ENCODE measurements around the gene TAS1R3.

TAS1R3 gene

DNA sequence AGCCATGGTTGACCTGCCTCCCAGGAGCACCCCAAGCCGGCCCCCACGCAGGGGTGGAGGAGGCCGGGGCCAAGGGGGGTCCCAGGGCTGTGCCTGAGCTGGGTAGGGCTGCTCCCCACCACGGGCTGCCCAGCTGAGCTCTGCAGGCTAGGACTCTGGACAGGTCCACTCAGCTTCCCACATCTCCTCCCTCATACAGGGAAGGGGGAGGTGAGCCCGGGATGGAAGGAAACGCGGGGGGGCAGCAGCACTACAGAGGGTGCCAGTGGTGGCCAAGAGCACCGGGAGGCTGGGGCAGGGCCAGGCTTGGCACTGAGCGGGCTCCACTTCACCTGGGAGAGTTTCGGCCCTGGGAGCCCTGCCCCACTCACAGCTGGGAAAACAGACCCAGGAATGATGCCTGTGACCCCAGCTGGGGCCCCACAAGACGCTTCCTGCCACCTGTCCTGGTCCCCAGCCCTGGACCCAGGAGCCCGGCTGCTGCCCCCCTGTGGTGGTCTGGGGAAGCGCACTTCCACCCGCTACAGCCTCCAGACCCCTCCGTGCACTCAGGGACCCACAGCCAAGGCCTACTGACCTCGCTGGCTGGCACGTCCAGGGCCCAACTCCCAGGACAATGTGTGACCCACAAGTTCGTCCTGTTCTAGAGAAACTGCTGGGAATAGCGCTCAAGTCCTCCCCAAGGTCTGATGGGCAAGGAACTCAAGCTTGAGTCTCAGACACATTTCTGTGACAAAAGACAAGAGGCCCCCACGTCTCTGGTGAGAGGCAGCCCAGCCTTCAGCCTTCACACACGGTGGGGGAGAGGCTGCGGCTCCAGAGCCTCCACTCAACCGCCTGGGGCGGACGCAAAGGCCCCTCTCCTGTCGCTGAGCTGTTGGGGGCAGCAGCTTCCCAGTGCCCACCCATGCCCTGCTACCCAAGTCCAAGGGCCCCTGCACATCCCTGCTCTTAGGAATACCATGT, 40.9 kb downstream of the TAS1R3 start:
- no peak for DNase-seq

DNA sequence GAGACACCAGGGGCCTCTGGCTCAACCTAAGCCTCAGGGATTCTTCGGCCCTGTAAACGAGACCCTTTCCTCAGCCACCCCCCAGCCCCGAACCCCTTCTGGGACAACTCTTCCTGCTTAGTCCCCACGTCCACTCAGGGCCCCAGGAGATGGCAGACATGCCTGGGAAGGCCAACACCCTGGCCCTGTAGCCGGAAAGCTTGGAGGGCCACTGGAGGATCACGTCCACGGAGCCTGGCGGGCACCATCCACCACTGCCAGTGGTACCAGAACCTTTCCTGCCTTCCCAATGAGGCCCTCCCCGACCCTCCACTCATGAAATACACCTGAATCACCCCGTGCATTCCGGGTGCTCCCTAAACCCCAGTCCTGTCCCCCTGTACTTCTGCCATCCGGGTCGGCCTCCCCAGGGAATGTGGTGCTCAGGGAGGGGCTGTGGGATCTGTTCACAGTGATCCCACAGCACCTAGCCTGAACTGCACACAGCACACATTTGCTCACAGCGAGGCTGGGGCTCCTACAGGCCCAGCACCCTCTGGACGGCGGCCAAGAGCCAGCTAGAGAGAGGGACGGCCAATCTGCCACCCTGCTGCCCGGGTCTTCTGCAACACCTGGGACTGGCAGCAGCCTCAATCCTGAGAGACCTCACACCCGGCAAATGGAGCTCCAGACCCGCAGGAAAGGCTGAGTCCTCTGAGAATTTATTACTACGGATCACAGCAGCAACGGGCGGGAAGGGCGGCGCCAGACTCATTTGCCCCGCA, 42.2 kb downstream of the TAS1R3 start:
- DNase-seq: no peak

DNA sequence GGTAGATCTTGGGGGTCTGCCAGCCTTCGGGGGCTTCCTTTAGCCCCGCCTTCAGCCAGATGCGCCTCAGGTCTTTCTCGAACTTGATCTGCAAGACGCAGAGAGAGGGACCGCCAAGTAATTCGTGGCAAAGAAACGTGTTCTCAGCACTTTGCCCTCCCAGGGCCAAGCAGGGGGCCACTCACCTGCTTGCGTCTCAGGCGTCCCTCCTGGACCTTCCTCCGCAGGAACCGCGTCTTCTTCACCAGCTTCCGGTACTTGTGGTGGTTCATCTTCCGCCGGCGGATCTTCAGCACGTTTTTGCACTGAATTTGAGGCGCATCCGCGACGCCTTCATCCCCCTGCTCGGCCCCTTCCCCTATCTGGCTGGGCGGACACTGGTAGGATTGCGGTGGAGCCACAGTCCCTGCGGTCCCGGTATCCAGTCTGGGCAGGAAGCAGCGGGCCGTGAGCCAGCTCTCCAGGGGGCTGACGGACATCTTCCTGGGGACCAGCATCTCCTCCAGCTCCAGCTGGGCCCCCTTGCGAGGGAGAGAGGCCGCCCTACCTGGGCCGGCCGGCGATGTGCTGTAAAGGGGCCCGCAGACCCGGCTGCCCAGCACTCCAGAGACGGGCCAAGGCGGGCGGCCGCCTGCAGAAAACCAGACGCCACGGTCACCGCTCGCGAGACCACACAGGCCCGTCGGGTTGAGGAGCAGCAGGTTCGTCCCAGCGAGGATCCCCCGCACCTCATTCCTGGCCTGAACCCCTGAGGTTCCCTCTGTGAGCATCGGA, 42.9 kb downstream of the TAS1R3 start:
- no peak for DNase-seq

DNA sequence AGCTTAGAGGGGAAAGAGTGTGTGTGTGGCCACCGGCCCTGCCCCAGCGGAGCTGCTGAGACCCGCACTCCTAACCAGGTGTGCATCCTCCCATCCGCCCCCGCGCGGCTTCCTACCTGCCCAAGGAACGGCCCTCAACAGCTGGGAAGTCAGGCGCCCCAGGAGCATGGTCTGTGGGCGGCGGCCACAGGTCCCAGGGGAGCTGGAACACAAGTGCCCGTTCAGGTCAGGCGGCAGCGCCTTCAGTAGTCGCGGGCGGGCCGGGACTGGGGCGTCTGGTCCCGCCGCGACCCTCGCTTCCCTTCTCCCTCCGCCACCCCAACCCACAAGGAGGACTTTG, 43.5 kb downstream of the TAS1R3 start:
- no peak for DNase-seq

DNA sequence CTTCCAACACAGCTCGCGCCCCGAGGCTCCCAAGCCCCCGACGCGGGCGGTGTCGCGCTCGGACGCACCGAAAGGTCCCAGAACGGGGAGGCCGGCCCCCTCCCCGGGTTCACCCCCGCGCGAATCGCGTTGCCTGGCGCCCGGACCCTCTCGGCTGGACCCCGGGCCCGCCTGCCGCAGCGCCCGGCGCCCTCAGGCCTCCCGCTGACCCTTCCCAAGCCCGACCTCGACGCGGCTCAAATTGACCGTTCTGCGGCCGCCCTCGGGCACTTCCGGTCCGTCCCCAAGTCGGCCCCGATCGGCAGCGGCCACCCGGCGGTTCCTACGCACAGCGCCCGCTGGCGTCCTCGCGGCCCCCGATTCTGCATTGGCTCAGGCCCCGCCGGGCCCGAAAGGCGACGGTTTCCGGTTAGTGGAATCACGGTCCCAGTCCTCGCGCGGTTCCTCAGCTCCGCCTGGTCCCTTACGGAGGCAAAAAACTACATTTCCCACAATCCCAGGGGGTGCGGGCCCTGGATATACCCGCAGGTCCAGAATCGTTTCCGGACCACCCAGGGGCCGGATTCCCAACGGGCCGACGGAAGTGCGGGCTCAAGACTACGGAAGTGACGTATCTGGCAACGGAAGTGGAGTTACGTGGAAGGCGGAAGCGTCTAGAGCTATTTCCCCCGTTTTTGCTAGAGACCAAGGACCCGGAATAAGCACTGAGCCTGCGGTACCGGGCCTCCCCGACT, 44.0 kb downstream of the TAS1R3 start, which contains the start of gene AURKAIP1:
TSS of gene AURKAIP1 (minus strand) at position 279 of the 734 bp plus-strand sequence. CDS start 451 bp downstream, outside the sequence.
- peak; percentile 93 for DNase-seq

DNA sequence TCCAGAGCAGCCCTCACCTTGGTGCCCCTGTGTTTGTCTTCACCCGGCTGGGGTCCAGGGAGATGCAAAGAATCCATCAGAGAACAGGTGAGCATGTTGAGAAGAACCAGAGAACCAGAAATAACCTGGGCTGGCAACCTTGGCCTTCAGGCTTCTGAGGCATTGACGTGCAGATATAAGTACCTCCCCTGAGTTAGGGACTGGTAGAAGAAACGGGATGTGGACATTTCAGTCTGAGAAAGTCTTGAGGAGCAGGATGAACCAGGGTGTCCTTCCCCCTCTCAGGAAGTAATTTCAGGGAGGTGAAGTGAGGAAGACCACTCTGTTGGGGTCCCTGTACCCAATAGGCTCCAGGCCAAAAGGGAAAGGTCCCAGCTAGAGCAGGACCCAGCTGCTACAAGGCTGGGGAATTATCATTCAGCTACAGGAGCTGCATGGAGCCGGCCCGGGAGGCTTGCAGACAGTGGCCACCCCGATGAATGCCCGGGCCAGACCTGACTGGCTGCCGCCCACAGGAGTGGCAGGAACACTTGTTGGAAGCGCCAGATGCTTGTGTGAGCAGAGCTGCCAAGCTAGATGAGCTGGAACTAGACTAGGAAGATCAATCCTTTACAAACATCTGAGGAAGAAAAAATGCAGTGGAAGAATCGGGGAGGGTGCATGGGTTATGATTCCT, 45.6 kb downstream of the TAS1R3 start:
- DNase-seq: no peak

DNA sequence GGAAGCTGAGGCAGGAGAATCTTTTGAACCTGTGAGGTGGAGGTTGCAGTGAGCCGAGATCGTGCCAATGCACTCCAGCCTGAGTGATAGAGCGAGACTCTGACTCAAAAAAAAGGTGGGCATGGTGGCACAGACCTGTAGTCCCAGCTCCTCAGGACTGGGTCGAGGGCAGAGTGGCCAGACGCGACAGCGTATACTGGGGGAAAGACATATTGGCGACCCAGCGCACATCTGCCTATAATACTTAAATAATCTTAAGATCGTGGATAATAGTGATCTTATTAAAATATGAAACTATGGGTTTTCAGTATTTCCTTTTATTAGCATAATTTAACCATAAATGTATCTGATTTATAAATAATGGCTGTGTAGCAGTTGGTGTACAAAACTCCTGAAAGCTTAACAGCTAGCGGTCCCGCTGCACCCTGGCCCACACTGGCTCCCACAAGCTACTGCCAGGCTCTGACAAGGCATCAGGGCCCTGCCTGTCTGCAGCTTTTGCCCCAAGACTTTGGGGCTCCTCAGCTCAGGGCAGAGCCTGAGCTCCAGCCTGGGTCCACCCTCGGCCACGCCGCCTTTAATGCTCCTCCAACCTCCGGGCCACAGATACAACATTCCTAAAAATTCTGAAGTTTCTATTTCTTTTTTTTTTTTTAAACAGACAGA, 46.6 kb downstream of the TAS1R3 start:
- no peak for DNase-seq

DNA sequence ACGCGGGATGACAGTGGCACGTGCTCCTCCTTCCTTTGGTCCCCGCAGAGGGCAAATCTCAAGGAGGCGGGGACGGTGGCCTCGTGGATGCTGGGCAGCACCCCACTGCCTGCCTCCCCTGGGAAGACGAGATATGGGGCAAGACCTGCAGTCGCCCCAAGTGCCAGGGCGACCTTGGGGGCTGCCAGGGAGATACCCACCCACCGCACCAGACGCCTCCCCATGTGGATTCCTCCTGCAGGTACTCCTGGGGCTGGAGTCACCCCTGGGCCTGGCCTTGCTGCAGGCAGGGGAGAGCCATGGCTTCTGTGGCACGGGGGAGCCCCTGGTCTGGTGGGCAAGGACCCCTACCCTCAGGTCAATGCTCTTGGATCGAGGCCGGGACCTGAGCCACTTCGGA, 49.8 kb downstream of the TAS1R3 start:
- DNase-seq: no peak

DNA sequence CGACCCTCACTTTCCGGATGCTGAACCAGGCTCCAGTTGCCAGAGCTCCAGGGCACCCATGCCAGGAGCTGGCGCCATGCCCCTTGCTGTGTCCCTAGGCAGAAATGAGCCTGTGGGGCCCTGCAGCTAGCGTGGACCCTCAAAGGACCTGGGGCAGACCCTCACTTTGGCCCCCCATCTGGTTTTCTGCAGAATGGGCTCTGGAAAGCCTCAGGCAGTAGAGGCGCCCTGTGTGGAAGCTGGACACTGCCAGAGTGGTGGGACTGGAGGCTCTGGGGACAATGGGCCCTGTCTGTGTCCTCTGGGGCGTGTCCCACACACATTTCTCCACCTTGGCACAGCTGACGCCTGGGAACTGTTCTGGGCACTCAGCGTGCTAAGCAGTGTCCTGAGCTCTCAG, 50.2 kb downstream of the TAS1R3 start:
- DNase-seq: no peak
